GM13977 (cell line): ENCODE results near the gene GMDS.

Experiments
- DNase-seq: peaks from one replicate; pipeline ENCODE4 v3.0.0; 2012; ENCODE audit warnings: low spot score
- in situ Hi-C: fragments of 300-500 bp; cut with MboI; formaldehyde crosslinking; loops from one replicate; pipeline ENCODE4 v1.12.0; 2022; ENCODE audit warnings: low sequenced_read_pairs, low pct_unique_long_range_greater_than_20kb, mixed read lengths, inconsistent platforms; ENCODE audit not compliant: unreplicated experiment
- TF ChIP-seq, protein P1 (sequence below): IDR thresholded peaks from 2 replicates; pipeline ENCODE4 v1.5.1; 2012; ENCODE audit warnings: mild to moderate bottlenecking, control low read depth; ENCODE audit not compliant: insufficient read depth; ENCODE audit errors: extremely low read depth, missing control alignments

GMDS gene

DNA sequence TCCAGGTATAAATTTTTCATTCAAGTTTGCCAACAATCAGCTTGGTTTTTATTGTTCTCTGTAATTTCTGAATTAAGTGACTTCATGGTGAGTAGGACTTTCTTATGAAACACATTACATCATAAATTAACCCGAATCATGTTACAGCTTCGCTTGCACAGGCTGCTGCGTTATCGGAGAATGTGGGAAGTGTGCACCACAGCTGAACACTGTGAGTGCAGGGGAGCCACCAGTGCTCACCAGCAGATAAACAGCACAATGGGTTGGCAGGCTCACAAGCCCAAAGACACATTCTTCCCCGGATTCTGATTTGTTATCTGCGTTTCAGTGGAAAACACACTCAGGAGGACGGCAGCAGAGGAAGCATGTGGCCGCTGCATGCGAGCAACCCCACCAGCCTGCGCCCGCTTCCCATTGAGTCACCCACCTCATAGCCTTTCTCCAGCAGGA lies 121.1 kb downstream of the GMDS start:
- DNase-seq = no peak
- TF ChIP-seq, protein P1, sequence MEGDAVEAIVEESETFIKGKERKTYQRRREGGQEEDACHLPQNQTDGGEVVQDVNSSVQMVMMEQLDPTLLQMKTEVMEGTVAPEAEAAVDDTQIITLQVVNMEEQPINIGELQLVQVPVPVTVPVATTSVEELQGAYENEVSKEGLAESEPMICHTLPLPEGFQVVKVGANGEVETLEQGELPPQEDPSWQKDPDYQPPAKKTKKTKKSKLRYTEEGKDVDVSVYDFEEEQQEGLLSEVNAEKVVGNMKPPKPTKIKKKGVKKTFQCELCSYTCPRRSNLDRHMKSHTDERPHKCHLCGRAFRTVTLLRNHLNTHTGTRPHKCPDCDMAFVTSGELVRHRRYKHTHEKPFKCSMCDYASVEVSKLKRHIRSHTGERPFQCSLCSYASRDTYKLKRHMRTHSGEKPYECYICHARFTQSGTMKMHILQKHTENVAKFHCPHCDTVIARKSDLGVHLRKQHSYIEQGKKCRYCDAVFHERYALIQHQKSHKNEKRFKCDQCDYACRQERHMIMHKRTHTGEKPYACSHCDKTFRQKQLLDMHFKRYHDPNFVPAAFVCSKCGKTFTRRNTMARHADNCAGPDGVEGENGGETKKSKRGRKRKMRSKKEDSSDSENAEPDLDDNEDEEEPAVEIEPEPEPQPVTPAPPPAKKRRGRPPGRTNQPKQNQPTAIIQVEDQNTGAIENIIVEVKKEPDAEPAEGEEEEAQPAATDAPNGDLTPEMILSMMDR = no peak
- in situ Hi-C loops = loop anchor here (25.0 kb wide), 2 partner anchors 238 to 512 kb away; partner anchors contain the start of gene FOXC1

- in situ Hi-C loops = loop anchor here (25.0 kb wide), 2 partner anchors 241 to 509 kb away; partner anchors contain the start of gene FOXC1
- TF ChIP-seq, protein P1 = no peak
- no peak for DNase-seq
Measured at GRCh38 chr6:2120912-2121311, 124.5 kb downstream of the GMDS start.

DNA sequence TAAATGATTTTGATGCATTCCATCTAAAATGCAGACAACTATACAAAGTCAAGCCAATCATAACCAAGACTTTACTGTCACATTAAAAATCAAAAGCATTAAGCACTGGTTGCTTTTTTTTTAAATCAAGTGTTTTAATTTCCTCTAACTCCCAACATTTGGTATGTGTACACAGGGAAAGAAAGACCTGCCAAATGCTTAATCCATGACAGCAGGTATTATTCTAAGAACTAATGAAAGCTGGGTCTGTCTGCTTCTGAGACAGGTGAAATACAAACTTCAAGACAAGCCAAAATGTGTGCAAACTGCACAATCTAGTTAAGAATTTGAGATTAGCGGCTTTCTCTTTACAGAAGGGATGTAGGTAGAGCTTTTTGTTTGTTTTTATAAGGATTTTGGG lies 126.1 kb downstream of the GMDS start:
- DNase-seq = no peak
- in situ Hi-C loops = loop anchor here (25.0 kb wide), 2 partner anchors 243 to 507 kb away; partner anchors contain the start of gene FOXC1
- TF ChIP-seq, protein P1 = no peak

- TF ChIP-seq, protein P1 = no peak
- in situ Hi-C loops = loop anchor here (25.0 kb wide), 2 partner anchors 244 to 506 kb away; partner anchors contain the start of gene FOXC1
- DNase-seq = no peak
Measured at GRCh38 chr6:2118136-2118535, 127.3 kb downstream of the GMDS start.

DNA sequence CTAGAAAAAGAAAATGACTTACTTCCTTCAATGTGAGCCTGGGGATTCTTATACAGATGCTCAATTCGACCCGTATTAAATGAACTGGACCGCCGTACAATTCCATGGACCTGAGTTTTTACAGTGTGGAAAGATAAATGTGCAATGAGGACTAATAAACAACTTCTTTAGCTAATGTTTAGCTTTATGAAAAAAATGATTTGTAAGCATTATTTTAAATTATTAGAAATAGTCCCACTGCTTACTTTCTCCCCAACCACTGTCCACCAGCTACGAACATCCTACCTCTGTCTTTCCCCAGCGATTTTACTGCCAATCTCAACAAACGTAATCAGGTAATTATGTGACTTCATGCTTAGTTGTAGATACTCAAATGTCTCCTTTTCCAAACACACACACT lies 128.0 kb downstream of the GMDS start:
- no peak for DNase-seq
- in situ Hi-C loops = loop anchor here (25.0 kb wide), 2 partner anchors 245 to 505 kb away; partner anchors contain the start of gene FOXC1
- TF ChIP-seq, protein P1 = no peak

- no peak for DNase-seq
- TF ChIP-seq, protein P1 = no peak
- in situ Hi-C loops = loop anchor here (25.0 kb wide), 2 partner anchors 246 to 504 kb away; partner anchors contain the start of gene FOXC1
Measured at GRCh38 chr6:2116496-2116895, 128.9 kb downstream of the GMDS start.
